ENCODE results near the gene CDH26. TPM values are rescaled to one million over a fixed set of nuclear protein-coding genes. Genes with fewer than 3 reads are reported as not detected.

CDH26 gene
- total RNA-seq, 4 donors from 2014 or later, result 0.27 to 0.41 (median 0.29) TPM; not detected in 1

DNA sequence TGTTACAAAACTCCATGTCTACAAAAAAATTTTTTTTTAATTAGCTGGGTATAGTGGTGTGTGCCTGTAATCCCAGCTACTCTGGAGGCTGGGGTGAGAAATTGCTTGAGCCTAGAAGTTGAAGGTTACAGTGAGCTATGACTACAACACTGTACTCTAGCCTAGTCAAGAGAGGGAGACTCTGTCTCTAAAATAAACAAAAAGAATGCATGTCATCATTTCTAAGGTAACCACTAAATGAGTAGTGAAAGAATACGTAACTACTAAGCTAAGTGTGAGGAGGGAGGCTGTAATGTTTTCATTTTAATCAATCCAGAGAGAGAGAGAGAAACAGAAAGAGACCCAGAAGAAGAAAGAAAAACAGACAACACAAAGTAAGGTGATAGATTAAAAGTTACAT, 34.7 kb upstream of the CDH26 start:
- TF ChIP-seq POLR2A (IDR thresholded peaks at IDR 0.05), result no peak
- TF ChIP-seq, protein P1, sequence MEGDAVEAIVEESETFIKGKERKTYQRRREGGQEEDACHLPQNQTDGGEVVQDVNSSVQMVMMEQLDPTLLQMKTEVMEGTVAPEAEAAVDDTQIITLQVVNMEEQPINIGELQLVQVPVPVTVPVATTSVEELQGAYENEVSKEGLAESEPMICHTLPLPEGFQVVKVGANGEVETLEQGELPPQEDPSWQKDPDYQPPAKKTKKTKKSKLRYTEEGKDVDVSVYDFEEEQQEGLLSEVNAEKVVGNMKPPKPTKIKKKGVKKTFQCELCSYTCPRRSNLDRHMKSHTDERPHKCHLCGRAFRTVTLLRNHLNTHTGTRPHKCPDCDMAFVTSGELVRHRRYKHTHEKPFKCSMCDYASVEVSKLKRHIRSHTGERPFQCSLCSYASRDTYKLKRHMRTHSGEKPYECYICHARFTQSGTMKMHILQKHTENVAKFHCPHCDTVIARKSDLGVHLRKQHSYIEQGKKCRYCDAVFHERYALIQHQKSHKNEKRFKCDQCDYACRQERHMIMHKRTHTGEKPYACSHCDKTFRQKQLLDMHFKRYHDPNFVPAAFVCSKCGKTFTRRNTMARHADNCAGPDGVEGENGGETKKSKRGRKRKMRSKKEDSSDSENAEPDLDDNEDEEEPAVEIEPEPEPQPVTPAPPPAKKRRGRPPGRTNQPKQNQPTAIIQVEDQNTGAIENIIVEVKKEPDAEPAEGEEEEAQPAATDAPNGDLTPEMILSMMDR (IDR thresholded peaks at IDR 0.05 in 4 of 5, conservative IDR thresholded peaks at IDR 0.05 in 1 of 5), result no peak
- Histone ChIP-seq H3K9me3 (no peaks in the 10 kb centered on the region), H3K36me3 (no peaks in the 10 kb centered on the region), H3K4me1 (no peaks in the 10 kb centered on the region), H3K27ac (no peak overlapping the region), H3K27me3 (no peaks in the 10 kb centered on the region), H3K4me3 (no peak overlapping the region)
- DNase-seq (no peak), ATAC-seq (no peak)
- intact Hi-C loops (cut with DNase I; ENCODE audit: low total_unique reads), result no loop called here
- in situ Hi-C loops (cut with MboI; ENCODE audit: low sequenced_read_pairs in 4 of 4), result no loop called here

DNA sequence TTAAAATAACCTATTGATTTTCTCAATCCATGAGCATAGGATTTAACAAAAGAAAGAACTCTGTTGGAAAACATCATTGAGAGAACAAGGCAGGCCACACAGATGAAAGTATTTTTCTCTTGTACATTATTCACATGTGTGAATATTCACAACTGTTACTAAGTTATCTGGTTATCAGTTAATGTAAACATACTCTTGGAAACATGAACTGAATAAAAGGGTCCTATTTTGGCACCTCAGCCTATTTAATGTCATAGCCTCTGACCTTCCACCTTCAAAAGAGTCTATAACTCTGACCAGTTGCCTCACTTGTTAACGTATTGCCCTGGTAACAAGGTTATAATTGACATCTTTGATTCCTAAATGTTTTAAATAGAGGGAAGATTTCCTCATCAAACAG, 32.9 kb upstream of the CDH26 start:
- intact Hi-C loops (cut with DNase I; ENCODE audit: low total_unique reads) (no loop called here), in situ Hi-C loops (cut with MboI; ENCODE audit: low sequenced_read_pairs in 4 of 4) (no loop called here)
- H3K27ac ChIP-seq, result no peak overlapping the region
- ATAC-seq, result no peak
- TF ChIP-seq, protein P1 (IDR thresholded peaks at IDR 0.05 in 4 of 5, conservative IDR thresholded peaks at IDR 0.05 in 1 of 5), result no peak
- no peak for TF ChIP-seq POLR2A (IDR thresholded peaks at IDR 0.05)
- no peaks in the 10 kb centered on the region for H3K4me1 ChIP-seq
- H3K36me3 ChIP-seq, result no peaks in the 10 kb centered on the region
- no peak overlapping the region for H3K4me3 ChIP-seq
- H3K27me3 ChIP-seq, result no peaks in the 10 kb centered on the region
- no peak for DNase-seq
- no peaks in the 10 kb centered on the region for H3K9me3 ChIP-seq

DNA sequence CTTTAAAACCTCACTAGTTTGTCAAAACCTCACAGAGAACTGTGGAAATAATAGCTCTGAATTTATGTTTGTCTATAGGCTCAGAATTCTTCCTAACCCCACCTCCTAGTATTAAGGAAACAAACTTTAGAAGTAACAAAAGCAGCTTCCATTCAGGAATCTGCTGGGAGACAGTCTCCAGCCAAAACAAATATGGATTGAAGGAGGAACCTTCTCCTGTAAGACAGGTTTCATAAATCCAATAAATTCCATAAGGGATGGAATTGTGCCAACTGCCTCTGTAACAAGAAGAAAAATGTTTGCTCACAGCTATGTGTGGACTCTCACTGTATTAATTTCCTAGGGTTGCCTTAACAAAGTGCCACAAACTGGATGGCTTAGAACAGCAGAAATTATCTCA, 32.3 kb upstream of the CDH26 start:
- intact Hi-C loops (cut with DNase I; ENCODE audit: low total_unique reads) (no loop called here), in situ Hi-C loops (cut with MboI; ENCODE audit: low sequenced_read_pairs in 4 of 4) (no loop called here)
- no peak overlapping the region for H3K27ac ChIP-seq
- no peaks in the 10 kb centered on the region for H3K27me3 ChIP-seq
- H3K4me1 ChIP-seq, result no peaks in the 10 kb centered on the region
- H3K36me3 ChIP-seq, result no peaks in the 10 kb centered on the region
- no peak overlapping the region for H3K4me3 ChIP-seq
- ATAC-seq (no peak), DNase-seq (no peak)
- H3K9me3 ChIP-seq, result no peaks in the 10 kb centered on the region
- TF ChIP-seq POLR2A (IDR thresholded peaks at IDR 0.05), result no peak
- TF ChIP-seq, protein P1 (IDR thresholded peaks at IDR 0.05 in 4 of 5, conservative IDR thresholded peaks at IDR 0.05 in 1 of 5), result no peak

DNA sequence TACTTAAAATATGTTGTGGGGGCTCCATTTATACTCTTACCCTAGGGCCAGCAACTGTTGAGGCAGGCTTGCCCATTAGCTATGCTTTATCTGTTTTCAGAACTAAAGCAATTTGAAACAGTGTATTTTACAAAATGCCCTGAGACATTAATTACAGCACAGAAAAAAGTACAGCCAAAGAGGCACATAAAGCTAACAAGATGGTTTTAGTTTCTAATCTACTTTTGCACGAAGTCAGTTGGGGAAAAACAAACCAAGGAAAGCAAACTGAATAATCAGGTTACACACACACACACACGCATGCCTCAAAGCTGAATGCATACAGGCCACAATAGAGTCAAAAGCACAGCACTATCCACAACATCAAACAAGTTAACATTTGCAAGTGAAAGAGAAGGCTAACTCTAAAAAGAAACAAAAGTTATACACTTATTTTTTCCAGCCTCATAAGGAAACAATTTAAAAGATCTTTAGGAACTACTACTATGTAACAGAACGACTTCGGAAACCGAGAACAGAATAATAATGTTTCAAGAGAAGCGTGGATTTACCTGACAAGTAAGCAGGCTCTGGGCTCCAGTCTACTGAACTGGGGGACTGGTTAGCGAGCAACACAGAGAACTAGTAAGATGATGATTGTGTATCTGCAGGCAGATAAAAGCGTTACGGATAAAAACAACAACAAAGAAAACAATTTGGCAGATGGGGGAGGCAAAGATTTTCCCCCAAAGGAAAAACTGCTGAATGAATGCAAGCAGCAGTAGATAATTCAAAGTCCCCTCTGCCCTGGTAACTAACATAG, 26.5 kb upstream of the CDH26 start:
- no peaks in the 10 kb centered on the region for H3K27me3 ChIP-seq
- TF ChIP-seq, protein P1 (IDR thresholded peaks at IDR 0.05 in 4 of 5, conservative IDR thresholded peaks at IDR 0.05 in 1 of 5), result no peak
- TF ChIP-seq POLR2A (IDR thresholded peaks at IDR 0.05), result no peak
- intact Hi-C loops (cut with DNase I; ENCODE audit: low total_unique reads), result no loop called here
- in situ Hi-C loops (cut with MboI; ENCODE audit: low sequenced_read_pairs in 4 of 4), result no loop called here
- H3K36me3 ChIP-seq, result no peaks in the 10 kb centered on the region
- H3K4me1 ChIP-seq, result peaks cover 7 to 9% of the 10 kb centered on the region in 2 donors
- no peak overlapping the region for H3K4me3 ChIP-seq
- DNase-seq (no peak), ATAC-seq (no peak)
- no peak overlapping the region for H3K27ac ChIP-seq
- no peaks in the 10 kb centered on the region for H3K9me3 ChIP-seq
